ENCODE data around the gene ROCK2.

DNA sequence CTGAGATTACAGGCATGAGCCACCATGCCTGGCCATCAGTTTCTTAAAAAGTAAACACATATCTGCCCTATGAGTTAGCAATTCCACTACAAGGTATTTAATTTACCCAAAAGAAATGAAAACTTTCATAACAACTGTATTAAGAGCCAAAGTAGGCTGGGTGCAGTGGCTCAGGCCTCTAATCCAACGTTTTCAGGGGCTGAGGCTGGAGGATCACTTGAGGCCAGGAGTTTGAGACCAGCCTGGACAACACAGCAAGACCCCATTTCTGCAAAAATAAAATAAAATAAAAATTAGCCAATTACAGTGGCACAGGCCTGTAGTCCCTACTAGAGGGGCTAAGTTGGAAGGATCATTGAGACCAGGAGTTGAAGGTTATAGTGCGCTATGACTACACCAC, 6.5 kb downstream of the ROCK2 start:
- TF ChIP-seq FOXM1 (IDR thresholded peaks at IDR 0.05; ENCODE audit: low read depth), result no peak
- TF ChIP-seq, protein P1, sequence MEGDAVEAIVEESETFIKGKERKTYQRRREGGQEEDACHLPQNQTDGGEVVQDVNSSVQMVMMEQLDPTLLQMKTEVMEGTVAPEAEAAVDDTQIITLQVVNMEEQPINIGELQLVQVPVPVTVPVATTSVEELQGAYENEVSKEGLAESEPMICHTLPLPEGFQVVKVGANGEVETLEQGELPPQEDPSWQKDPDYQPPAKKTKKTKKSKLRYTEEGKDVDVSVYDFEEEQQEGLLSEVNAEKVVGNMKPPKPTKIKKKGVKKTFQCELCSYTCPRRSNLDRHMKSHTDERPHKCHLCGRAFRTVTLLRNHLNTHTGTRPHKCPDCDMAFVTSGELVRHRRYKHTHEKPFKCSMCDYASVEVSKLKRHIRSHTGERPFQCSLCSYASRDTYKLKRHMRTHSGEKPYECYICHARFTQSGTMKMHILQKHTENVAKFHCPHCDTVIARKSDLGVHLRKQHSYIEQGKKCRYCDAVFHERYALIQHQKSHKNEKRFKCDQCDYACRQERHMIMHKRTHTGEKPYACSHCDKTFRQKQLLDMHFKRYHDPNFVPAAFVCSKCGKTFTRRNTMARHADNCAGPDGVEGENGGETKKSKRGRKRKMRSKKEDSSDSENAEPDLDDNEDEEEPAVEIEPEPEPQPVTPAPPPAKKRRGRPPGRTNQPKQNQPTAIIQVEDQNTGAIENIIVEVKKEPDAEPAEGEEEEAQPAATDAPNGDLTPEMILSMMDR (IDR thresholded peaks at IDR 0.05), result no peak
- TF ChIP-seq, protein P2, sequence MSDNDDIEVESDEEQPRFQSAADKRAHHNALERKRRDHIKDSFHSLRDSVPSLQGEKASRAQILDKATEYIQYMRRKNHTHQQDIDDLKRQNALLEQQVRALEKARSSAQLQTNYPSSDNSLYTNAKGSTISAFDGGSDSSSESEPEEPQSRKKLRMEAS (IDR thresholded peaks at IDR 0.05; ENCODE audit: low read depth), result no peak

All from SK-N-SH (cell line).